Measurements from ENCODE around the gene ABTB1. TPM values are rescaled to one million over a fixed set of nuclear protein-coding genes. Genes with fewer than 3 reads are reported as not detected.

Gene ABTB1
- total RNA-seq, 1 donor from 2014 or later: 11.8 TPM

DNA sequence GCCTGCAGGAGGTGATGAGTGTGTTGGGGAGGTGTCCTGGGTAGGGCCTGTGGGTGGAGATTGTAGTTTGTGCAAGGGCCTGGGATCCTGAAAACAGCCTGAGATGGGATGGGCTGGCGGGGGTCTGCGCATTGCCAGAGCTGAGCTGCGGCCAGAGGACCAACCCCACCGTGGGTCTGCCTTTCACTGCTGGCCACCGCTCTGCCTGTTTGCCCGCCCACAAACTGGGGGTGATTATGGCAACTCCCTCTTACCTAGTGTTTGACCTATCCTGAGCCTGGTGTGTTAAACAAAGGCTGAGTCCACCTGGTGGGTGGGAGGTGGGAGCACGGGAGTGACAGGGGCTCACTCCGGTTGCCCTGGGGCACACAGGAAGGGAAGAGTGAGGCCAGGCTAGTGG, 9.8 kb downstream of the ABTB1 start:
- no peaks in the 10 kb centered on the region for H3K4me1 ChIP-seq (ENCODE audit: insufficient read depth, low read length)
- H3K9me3 ChIP-seq (ENCODE audit: insufficient read depth, low read depth, low read length): no peaks in the 10 kb centered on the region
- H2AFZ ChIP-seq (ENCODE audit: low read depth, low read length): no peak overlapping the region
- no peak overlapping the region for H3K4me3 ChIP-seq (ENCODE audit: insufficient read depth, low read depth, low read length)
- DNase-seq (ENCODE audit: low read depth) (no peak), FAIRE-seq (no peak)
- no peaks in the 10 kb centered on the region for H4K20me1 ChIP-seq (ENCODE audit: insufficient read depth, low read length)
- no peaks in the 10 kb centered on the region for H3K27me3 ChIP-seq (ENCODE audit: insufficient read depth, low read length)
- H3K79me2 ChIP-seq (ENCODE audit: insufficient read depth, low read length): no peaks in the 10 kb centered on the region
- no peak overlapping the region for H3K27ac ChIP-seq (ENCODE audit: low read depth, low read length)
- H3K4me1 Mint-ChIP-seq (ENCODE audit: low read depth, unreplicated experiment): no peaks in the 10 kb centered on the region
- H3K9me3 Mint-ChIP-seq (ENCODE audit: unreplicated experiment): no peaks in the 10 kb centered on the region
- TF ChIP-seq, protein P1, sequence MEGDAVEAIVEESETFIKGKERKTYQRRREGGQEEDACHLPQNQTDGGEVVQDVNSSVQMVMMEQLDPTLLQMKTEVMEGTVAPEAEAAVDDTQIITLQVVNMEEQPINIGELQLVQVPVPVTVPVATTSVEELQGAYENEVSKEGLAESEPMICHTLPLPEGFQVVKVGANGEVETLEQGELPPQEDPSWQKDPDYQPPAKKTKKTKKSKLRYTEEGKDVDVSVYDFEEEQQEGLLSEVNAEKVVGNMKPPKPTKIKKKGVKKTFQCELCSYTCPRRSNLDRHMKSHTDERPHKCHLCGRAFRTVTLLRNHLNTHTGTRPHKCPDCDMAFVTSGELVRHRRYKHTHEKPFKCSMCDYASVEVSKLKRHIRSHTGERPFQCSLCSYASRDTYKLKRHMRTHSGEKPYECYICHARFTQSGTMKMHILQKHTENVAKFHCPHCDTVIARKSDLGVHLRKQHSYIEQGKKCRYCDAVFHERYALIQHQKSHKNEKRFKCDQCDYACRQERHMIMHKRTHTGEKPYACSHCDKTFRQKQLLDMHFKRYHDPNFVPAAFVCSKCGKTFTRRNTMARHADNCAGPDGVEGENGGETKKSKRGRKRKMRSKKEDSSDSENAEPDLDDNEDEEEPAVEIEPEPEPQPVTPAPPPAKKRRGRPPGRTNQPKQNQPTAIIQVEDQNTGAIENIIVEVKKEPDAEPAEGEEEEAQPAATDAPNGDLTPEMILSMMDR (IDR thresholded peaks at IDR 0.05; ENCODE audit: insufficient read depth, low read depth, low read length): no peak
- TF ChIP-seq EZH2 (IDR thresholded peaks at IDR 0.05; ENCODE audit: insufficient read depth, low read length): no peak
- H3K27ac Mint-ChIP-seq (ENCODE audit: unreplicated experiment): no peak overlapping the region
- no peak overlapping the region for H3K4me3 Mint-ChIP-seq (ENCODE audit: unreplicated experiment)
- peaks cover 5% of the 10 kb centered on the region for H3K36me3 Mint-ChIP-seq (ENCODE audit: low read depth, unreplicated experiment)
- H3K4me2 ChIP-seq (ENCODE audit: low read length): no peak overlapping the region
- no peaks in the 10 kb centered on the region for H3K36me3 ChIP-seq (ENCODE audit: insufficient read depth, low read length)
- H3K9ac ChIP-seq (ENCODE audit: low read length): no peak overlapping the region
- peaks cover 2% of the 10 kb centered on the region for H3K27me3 Mint-ChIP-seq (ENCODE audit: low read depth, unreplicated experiment)

DNA sequence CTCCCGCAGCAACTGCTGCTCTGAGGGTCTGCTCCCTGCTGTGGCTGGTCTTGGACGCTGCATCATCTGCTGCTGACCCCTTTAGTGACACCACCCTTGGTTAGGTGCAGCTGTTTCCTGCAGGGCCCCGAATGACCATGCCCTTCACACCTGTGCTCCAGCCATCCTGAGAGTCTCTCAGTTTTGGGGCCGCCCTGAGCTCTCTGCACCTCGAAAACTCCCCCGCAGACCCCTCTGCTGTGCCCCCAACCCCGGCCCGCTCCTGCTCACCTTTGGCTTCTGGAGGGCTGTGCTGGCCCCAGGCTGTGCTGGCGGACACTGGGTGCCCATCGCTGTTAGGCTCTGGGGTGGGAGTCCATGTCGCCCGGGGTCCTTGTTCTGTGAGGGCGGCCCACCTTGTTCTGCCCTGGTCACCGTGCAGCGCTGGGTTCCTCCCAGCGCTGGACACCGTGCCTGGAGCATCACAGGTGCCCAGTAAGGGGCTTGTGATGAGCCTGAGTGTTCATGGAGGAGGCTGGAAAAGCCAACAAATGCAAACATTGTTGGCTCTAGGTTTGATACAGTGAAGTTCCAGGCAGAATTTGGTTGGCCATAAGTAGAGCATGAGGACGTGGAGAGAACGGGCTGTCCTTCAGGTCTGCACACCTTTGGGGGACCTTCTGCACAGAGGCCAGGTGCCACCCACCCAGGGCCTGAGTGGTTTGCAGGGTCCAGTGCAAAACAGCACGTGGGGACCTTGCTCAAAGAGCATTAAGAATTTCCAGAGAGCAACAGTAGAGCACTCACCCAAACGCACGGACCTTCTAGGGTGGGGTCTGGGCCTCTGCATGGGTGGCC, 12.3 kb downstream of the ABTB1 start:
- Histone ChIP-seq H3K9me3 (ENCODE audit: insufficient read depth, low read depth, low read length) (no peaks in the 10 kb centered on the region), H3K9ac (ENCODE audit: low read length) (no peak overlapping the region), H2AFZ (ENCODE audit: low read depth, low read length) (no peak overlapping the region), H3K27me3 (ENCODE audit: insufficient read depth, low read length) (no peaks in the 10 kb centered on the region), H3K27ac (ENCODE audit: low read depth, low read length) (no peak overlapping the region), H3K4me1 (ENCODE audit: insufficient read depth, low read length) (peaks cover 21% of the 10 kb centered on the region), H3K79me2 (ENCODE audit: insufficient read depth, low read length) (no peaks in the 10 kb centered on the region), H3K36me3 (ENCODE audit: insufficient read depth, low read length) (no peaks in the 10 kb centered on the region), H3K4me2 (ENCODE audit: low read length) (no peak overlapping the region), H4K20me1 (ENCODE audit: insufficient read depth, low read length) (no peaks in the 10 kb centered on the region), H3K4me3 (ENCODE audit: insufficient read depth, low read depth, low read length) (no peak overlapping the region)
- Mint-ChIP-seq H3K4me1 (ENCODE audit: low read depth, unreplicated experiment) (peaks cover 16% of the 10 kb centered on the region), H3K27me3 (ENCODE audit: low read depth, unreplicated experiment) (peaks cover 2% of the 10 kb centered on the region), H3K27ac (ENCODE audit: unreplicated experiment) (peak overlapping the region; percentile 28), H3K36me3 (ENCODE audit: low read depth, unreplicated experiment) (no peaks in the 10 kb centered on the region), H3K9me3 (ENCODE audit: unreplicated experiment) (no peaks in the 10 kb centered on the region), H3K4me3 (ENCODE audit: unreplicated experiment) (no peak overlapping the region)
- DNase-seq (ENCODE audit: low read depth) (no peak), FAIRE-seq (no peak)
- TF ChIP-seq EZH2 (IDR thresholded peaks at IDR 0.05; ENCODE audit: insufficient read depth, low read length): no peak
- TF ChIP-seq, protein P1 (IDR thresholded peaks at IDR 0.05; ENCODE audit: insufficient read depth, low read depth, low read length): no peak
